Psoas muscle (tissue), 8 donors: ENCODE data around the gene CPOX. TPM values are rescaled to one million over a fixed set of nuclear protein-coding genes. Genes with fewer than 3 reads are reported as not detected.

Source experiments
- ATAC-seq, 4 donors: fragments of 200-7000 bp; cut with Tn5 transposase; one replicate each; pipeline ENCODE4 v1.9.1; 2020; ENCODE audit warnings: moderate library complexity in 3 of 4, mild to moderate bottlenecking in 2 of 4
- DNase-seq, 2 donors: peaks; one replicate each; pipeline ENCODE4 v3.0.0-alpha.2; 2020
- H3K27ac ChIP-seq: fragments of 200-600 bp; one replicate; pipeline ENCODE4 v1.8.0; 2022
- H3K27me3 ChIP-seq, 3 donors: fragments of 200-600 bp in 1 of 3; one replicate each; pipeline versions ENCODE4 v1.6.1 to v1.8.0; 2013 to 2022; ENCODE audit warnings: low read length in 2 of 3, mild to moderate bottlenecking in 2 of 3, moderate library complexity in 1 of 3; ENCODE audit not compliant: insufficient read depth in 3 of 3
- H3K36me3 ChIP-seq, 2 donors: fragments of 200-600 bp in 1 of 2; one replicate each; pipeline versions ENCODE4 v1.6.1 to v1.8.0; 2013 to 2022; ENCODE audit warnings: low read depth in 1 of 2, mild to moderate bottlenecking in 1 of 2, moderate library complexity in 1 of 2; ENCODE audit not compliant: insufficient read depth in 1 of 2
- H3K4me1 ChIP-seq: fragments of 200-600 bp; one replicate; pipeline ENCODE4 v1.8.0; 2022
- H3K4me3 ChIP-seq: fragments of 200-600 bp; one replicate; pipeline ENCODE4 v1.8.0; 2022; ENCODE audit warnings: mild to moderate bottlenecking
- H3K9me3 ChIP-seq: fragments of 200-600 bp; one replicate; pipeline ENCODE4 v1.8.0; 2022
- WGBS, 3 donors: extraction: QIAGEN DNeasy Blood & Tissue Kit; methylation state at CpG; one replicate each; pipeline versions ENCODE4 v1.1.6 to v1.1.7; 2013; 5-methylcytosine and 5-hydroxymethylcytosine counted together
- intact Hi-C, 2 donors: fragments of 100-400 bp; cut with DNase I; formaldehyde crosslinking; loops; one replicate each; pipeline versions ENCODE4 v1.11.0 to v1.14.2; 2022
- polyA plus RNA-seq, 3 donors: library from polyadenylated mRNA; stranded (reverse); fragments of 200-250 nt; gene quantifications; one replicate each; pipeline ENCODE4 v1.2.3, GENCODE V29; 2013
- total RNA-seq, 4 donors: library from RNA; stranded (reverse); fragmentation: NEBNext Ultra II Directional in 2 of 4; extraction: Animal tissue kit (Norgen Biotek cat#: 25700) in 2 of 4; gene quantifications; one replicate each; pipeline versions ENCODE4 v1.2.1 to v1.2.4, GENCODE V29; 2021 to 2023
- TF ChIP-seq, protein P1 (sequence below): fragments of 200-600 bp; IDR thresholded peaks from one replicate; pipeline ENCODE4 v1.8.0; 2022; ENCODE audit warnings: antibody characterized with exemption
- donor health status: healthy with polysubstance abuse.
- donor health status: DM: no; HTN: no; CAD: no; lungs with moderate emphysema.
- donor health status: Bipolar disorder and iron deficiency.
- donor health status: healthy.
- donor health status: DM: yes; HTN: yes; CAD: no.
- donor health status: DM: no; HTN: no; CAD: no.
- donor health status: DM: no; HTN: no; CAD: no.
- donor health status: DM: yes; HTN: yes; CAD: no.

The CPOX gene
- total and polyA plus RNA-seq, 7 donors = 5.8 to 16.4 (median 7.1) TPM

DNA sequence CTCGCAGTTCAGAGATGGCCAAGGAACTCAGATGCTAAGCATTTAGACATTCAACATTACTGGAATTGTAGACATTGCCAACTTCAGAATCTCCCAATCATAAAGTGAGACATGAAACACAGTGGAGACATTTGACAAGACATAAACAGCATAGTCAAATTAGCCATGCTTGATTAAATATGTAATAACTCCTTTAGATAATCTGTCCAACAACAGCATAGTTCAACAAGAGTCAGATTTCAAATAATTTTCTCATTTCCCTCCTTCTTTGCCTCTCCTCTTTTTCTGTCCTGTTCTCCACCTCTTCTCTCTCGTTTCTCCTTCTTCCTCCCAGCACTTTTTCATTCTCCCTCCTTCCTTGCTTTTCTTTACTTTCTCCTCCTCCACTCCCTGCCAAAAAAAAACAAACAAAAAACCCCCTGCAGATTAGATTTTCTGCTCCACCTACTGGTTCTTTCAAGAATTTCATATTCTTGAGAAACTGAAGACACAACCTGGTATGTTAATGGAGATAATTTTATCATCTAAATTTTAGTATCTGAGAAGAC is 20.2 kb downstream of the CPOX start:
- ATAC-seq (no peak), DNase-seq (no peak)
- TF ChIP-seq, protein P1, sequence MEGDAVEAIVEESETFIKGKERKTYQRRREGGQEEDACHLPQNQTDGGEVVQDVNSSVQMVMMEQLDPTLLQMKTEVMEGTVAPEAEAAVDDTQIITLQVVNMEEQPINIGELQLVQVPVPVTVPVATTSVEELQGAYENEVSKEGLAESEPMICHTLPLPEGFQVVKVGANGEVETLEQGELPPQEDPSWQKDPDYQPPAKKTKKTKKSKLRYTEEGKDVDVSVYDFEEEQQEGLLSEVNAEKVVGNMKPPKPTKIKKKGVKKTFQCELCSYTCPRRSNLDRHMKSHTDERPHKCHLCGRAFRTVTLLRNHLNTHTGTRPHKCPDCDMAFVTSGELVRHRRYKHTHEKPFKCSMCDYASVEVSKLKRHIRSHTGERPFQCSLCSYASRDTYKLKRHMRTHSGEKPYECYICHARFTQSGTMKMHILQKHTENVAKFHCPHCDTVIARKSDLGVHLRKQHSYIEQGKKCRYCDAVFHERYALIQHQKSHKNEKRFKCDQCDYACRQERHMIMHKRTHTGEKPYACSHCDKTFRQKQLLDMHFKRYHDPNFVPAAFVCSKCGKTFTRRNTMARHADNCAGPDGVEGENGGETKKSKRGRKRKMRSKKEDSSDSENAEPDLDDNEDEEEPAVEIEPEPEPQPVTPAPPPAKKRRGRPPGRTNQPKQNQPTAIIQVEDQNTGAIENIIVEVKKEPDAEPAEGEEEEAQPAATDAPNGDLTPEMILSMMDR = peak; percentile 18
- Histone ChIP-seq H3K27me3 (no peaks in the 10 kb centered on the region), H3K9me3 (no peaks in the 10 kb centered on the region), H3K36me3 (peaks cover 0 to 10% of the 10 kb centered on the region in 2 donors), H3K4me3 (no peak overlapping the region), H3K27ac (no peak overlapping the region), H3K4me1 (no peaks in the 10 kb centered on the region)
- 37 to 51% (median 45%) methylated on average over 2 of the region's 2 CpGs for WGBS, 3 donors
- intact Hi-C loops = no loop called here

DNA sequence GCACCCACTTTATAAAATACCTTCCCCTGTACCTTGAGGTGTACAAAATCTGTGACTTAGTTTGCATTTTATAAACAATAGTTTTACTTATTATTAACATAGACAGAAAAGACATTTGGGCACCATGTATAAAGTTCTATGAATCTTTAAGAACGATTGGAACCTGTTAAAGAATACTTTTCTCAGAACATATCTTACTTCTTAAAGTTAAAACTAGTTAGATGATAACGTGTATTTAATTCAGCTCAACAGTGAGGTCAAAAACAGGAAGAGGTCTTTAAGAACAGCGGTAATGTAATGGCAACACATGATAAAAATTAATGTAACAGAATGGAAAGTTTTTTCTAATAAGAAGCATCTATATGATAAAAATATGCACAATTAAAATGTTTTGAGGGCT is 25.0 kb downstream of the CPOX start:
- TF ChIP-seq, protein P1 = no peak
- Histone ChIP-seq H3K4me3 (no peak overlapping the region), H3K4me1 (no peaks in the 10 kb centered on the region), H3K27ac (no peak overlapping the region), H3K27me3 (no peaks in the 10 kb centered on the region), H3K36me3 (no peaks in the 10 kb centered on the region), H3K9me3 (no peaks in the 10 kb centered on the region)
- 77 to 86% (median 82%) methylated on average over 3 of the region's 3 CpGs for WGBS, 3 donors
- ATAC-seq (no peak), DNase-seq (no peak)
- intact Hi-C loops = no loop called here

DNA sequence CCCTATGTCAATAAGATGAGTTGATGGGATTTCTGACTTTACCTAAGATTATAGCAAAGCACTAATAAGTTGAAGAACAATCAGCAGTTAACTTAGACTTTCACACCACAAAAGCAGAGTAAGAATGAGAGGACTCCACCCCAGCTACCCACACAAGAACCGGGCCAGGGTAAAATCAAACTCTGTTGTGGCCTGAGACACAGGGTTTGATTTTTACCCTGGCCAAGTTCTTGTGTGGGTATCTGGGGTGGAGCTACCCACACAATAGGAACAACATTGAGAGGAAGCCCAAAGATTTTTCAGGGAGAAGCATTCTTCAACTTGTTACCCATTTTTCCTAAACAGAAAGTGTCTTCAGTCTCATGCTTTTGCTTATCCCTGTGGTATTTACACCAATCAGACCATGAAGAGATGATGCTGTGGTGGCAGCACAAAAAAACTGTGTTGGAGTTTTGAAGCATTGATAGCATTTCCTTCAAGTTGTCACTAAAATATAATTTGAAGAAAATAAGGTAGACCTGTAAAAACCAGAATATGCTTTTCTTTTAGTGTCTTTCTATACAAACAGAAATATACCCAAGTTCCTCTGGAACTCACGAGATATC is 25.6 kb downstream of the CPOX start:
- WGBS, 3 donors = 83 to 91% (median 84%) methylated on average over 2 of the region's 2 CpGs
- H3K36me3 ChIP-seq = no peaks in the 10 kb centered on the region

DNA sequence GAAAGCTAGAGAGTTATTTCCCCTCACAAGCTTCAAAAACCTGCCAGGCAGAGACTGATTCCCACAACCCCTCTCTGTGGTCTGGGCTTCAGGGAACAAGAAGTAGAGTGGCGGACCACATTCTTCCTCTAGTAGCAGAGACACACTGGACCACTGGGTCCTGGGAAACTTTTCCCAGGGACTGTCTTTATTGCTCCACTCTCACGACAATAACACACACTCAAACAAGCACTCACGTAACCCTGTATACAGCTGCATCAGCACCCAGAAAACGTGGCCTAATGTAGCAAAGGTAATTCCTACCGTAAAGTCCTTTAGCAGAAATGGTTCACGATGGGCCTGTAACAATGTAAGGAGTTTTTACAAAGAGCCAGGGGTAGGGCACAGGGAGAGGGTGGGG is 27.6 kb downstream of the CPOX start:
- WGBS, 3 donors = 67 to 74% (median 70%) methylated on average over 6 of the region's 6 CpGs
- no peak for ATAC-seq
- Histone ChIP-seq H3K4me1 (no peaks in the 10 kb centered on the region), H3K27ac (no peak overlapping the region), H3K4me3 (no peak overlapping the region), H3K9me3 (no peaks in the 10 kb centered on the region), H3K27me3 (no peaks in the 10 kb centered on the region), H3K36me3 (no peaks in the 10 kb centered on the region)
- TF ChIP-seq, protein P1 = no peak
- DNase-seq = no peak
- intact Hi-C loops = no loop called here

More for the DNA sequence above, 25.6 kb downstream of the CPOX start:
- Histone ChIP-seq H3K27ac (no peak overlapping the region), H3K9me3 (no peaks in the 10 kb centered on the region), H3K27me3 (no peaks in the 10 kb centered on the region), H3K4me1 (no peaks in the 10 kb centered on the region), H3K4me3 (no peak overlapping the region)
- TF ChIP-seq, protein P1 = no peak
- intact Hi-C loops = no loop called here
- no peak for DNase-seq
- no peak for ATAC-seq

DNA sequence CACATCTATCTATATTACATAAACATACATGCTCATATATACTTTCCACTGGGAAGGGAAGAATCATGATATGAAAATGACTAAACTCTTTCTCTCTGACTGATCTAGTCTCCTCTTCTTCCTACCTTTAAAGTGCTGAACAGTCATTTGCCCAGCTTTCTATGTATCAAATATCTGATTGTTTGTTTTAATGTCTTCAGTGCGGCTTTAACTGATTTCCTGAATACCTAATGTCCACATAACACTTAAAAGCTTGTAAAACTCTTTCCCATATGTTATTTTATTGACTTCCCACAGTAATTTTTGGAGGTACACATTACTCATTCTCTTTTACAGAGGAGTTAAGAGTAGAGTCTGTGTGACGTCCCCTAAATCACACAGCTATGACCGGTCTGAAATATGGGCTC is 28.2 kb downstream of the CPOX start:
- H3K36me3 ChIP-seq = no peaks in the 10 kb centered on the region
- 30 to 38% (median 38%) methylated on average over 3 of the region's 3 CpGs for WGBS, 3 donors
- H3K27ac ChIP-seq = no peak overlapping the region
- TF ChIP-seq, protein P1 = no peak
- no peaks in the 10 kb centered on the region for H3K4me1 ChIP-seq
- no peaks in the 10 kb centered on the region for H3K9me3 ChIP-seq
- no peak for DNase-seq
- H3K4me3 ChIP-seq = no peak overlapping the region
- intact Hi-C loops = no loop called here
- no peak for ATAC-seq
- no peaks in the 10 kb centered on the region for H3K27me3 ChIP-seq
